Activated CD8-positive, alpha-beta memory T cell treated with anti-CD3 and anti-CD28 coated beads, Interleukin-2, amount 50 U/mL, for 24 hours (primary cell): ENCODE measurements around the gene METTL16.
A peak's percentile ranks its signal among the peaks of the same experiment; 100 is the strongest.
"Not testable (repeated sequence)": the region's sequence is repeated elsewhere in the genome, so short reads cannot be mapped to it uniquely, and the experiment has no call there.

Source experiments
- DNase-seq: peaks from one replicate; pipeline ENCODE4 v3.0.0-alpha.2; 2020; ENCODE audit errors: extremely low read depth

The METTL16 gene, protein sequence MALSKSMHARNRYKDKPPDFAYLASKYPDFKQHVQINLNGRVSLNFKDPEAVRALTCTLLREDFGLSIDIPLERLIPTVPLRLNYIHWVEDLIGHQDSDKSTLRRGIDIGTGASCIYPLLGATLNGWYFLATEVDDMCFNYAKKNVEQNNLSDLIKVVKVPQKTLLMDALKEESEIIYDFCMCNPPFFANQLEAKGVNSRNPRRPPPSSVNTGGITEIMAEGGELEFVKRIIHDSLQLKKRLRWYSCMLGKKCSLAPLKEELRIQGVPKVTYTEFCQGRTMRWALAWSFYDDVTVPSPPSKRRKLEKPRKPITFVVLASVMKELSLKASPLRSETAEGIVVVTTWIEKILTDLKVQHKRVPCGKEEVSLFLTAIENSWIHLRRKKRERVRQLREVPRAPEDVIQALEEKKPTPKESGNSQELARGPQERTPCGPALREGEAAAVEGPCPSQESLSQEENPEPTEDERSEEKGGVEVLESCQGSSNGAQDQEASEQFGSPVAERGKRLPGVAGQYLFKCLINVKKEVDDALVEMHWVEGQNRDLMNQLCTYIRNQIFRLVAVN

DNA sequence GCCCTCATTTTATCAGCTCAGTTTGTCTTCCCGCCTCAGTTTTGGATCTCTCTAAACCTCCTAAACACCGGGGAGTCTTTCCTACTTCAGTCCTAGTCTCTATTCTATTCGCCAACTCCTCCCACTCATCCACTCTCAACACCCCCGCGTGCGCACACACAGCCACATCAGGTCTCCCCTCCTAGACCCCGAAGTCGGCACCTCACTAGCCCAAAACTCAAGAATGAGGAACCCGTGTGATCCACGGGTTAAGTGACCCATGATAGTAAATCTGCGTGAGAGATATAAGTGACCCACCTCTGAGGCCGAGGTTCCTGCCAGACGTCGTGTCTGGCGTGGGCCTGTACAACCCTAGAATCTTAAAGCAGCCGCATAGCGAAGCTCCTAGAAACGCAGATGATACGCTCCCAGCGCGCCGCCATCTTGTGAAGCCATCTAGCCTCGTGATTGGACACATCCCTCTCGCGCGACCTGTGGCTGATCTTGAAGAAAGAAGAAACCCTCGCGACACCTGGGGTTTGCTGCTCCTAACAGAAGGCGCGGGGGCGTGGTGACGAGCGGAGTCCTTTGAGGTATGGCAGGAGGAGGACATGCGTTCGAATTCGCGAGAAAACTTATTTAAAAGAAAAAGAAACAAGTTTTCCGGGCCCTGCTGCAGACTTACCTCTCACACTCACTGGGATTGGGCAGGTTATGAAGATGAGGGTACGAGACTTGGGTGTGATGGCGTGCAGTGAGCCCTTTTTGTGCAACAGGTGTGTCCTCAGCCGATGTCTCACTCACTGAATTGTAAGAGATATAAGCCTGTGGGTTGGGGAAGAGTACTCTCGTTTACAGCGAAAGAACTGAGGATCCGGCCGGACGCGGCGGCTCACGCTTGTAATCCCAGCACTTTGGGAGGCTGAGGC, at the start of gene METTL16:
METTL16 (minus strand) TSS at position 427 of the 908 bp plus-strand sequence. CDS start 9,557 bp downstream, outside the sequence.
- peak; percentile 96 for DNase-seq

DNA sequence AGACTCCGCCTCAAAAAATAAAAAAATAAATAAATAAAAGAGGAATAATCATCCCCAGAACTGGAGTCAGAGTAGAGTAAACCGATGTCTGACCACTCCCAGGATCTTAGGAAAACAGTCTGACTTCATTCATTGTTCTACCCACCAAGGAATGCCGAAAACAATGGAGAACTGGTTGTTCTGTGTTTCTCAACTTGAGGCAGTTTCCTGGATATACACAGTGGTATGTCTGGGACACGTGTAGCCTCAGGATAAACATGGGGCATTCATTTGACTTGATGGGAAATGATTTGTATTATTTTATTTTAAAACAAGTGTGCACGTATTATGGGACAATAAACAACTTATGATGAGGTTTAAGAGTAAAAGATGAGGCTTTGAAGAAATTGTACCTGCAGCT, 49.0 kb upstream of the METTL16 start:
- DNase-seq, result no peak

DNA sequence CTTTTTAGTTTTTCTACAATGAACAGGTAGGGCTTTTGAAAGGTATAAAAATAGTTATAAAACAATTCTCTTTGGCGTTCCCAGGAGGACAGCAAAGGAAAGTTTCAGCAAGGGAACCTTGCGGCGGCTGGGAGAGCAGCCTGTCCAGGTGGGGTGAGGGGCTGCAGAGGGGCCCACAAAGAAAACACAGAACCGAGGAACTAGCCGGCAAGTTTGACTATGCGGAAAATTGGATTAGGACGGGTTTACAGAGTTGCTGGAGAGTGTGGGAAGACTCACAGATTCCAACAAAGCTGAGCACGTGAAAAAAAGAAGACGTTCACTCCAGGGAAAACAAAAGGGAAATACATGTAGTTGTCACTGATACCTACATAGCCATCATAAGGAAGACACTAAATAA, 40.2 kb upstream of the METTL16 start:
- DNase-seq, result no peak

DNA sequence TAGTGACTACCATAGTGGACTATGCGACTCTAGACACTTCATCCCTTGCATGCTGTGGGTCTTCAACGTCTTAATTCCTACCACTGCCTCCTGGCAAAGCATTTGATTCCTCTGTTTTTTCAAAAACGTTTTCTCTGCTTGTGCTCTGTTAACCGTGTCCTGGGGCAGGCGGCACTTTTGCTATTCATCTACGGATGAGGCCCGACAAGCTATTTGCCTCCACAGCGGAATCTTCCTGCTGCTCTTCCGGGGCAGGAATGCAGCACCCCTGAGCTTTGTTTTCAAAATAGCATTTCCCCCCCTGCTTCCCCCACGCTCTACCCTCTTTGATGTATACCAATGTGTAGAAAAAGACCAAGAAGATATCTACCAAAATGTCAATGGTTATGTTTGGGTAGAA, 39.8 kb upstream of the METTL16 start:
- no peak for DNase-seq

DNA sequence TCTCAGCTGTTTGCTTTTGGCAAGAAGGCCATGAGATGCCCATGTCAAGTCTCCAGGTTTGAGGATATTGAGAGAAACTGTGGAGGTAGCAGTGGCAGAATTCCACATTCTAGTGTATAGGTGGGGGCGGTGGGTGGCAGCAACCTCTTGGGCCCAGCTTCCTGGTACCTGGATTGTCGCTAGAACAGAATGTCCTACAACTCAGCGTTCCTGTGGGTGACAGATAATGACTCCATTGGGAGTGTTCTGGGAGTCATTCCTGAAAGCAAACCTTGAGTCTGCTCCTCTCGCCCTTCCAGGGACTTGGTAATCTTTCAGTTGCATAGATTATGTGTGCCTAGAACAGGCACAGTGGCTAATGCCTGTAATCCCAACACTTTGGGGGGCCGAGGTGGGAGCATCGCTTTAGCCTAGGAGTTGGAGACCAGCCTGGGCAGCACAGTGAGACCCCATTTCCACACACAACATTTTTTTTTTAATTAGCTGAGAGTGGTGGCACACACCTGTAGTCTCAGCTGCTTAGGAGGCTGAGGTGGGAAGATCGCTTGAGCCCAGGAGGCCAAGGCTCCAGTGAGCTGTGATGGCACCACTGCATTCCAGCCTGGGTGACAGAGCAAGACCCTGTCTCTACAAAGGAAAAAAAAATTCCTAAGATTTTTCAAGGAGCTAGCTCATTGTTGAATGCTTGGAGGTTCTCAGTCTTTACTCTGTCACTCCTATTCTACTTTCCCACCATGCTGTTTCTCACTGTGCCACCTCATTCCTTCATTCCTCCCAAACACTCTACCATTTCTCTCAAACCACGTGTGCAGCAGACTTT, 37.9 kb upstream of the METTL16 start:
- no peak for DNase-seq

DNA sequence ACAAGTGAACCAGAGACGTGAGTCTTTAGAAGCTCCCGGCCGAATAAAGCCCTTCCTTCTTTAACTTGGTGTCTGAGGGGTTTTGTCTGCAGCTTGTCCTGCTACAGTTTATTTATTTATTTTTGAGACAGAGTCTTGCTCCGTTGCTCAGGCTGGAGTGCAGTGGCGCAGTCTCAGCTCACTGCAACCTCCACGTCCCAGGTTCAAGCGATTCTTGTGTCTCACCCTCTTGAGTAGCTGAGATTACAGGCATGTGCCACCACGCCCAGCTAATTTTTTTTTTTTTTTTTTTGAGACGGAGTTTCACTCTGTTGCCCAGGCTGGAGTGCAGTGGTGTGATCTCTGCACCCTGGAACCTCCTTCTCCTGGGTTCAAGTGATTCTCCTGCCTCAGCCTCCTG, 36.3 kb upstream of the METTL16 start:
- DNase-seq, result not testable (repeated sequence)

DNA sequence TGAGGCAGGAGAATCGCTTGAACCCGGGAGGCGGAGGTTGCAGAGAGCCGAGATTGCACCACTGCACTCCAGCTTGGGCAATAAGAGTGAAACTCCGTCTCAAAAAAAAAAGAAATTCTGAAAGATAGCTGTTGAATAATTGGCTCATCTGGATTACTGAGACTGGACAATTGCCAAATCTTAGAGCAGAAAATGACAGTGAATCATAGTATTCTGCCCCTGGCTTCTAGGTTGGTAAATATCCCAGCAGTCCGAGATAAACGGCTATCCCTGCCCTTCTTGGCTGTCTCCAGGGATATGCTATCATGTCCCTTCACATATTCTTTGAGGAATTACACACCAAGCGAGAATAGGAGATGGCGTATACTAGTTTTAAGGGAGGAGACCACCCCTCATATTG, 35.5 kb upstream of the METTL16 start:
- DNase-seq, result no peak

DNA sequence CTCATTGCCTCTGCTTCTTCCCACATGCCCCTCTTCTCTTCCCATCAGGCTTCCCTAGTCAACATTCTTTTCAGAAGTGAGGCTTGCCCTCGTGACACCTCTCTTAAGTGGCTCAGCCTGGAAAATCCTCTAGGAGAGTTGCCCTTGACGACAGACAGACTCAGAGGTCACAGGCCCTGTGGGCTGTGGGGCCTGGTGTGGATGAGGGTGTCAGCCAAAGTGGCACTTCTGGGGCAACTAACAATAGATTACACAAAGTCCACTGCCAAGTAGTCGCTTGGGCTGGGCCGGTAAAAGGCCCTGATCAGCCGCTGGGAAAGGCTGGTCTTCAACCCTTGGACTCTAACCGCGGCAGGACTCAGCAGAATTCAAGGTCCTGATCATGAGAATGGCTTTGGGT, 33.7 kb upstream of the METTL16 start:
- DNase-seq, result no peak

DNA sequence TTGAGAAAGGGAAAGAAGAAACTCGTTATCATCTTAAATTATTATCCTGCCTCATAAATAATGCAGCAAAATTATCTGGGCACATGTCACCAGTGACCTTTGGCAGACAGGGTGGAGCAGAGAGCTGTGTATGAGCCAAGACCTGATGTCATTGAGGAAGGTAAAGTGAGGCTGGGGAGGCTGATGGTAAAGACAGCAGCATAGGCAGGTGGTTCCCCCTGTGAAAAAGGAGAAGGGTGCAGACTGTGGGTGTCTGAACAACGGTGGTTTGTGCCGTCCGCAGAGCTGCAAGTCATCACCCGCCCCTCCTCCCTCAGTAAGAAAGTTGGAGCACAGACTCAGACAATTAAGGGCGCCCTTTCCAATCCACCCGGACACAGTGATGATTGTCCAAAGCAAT, 30.8 kb upstream of the METTL16 start:
- no peak for DNase-seq

DNA sequence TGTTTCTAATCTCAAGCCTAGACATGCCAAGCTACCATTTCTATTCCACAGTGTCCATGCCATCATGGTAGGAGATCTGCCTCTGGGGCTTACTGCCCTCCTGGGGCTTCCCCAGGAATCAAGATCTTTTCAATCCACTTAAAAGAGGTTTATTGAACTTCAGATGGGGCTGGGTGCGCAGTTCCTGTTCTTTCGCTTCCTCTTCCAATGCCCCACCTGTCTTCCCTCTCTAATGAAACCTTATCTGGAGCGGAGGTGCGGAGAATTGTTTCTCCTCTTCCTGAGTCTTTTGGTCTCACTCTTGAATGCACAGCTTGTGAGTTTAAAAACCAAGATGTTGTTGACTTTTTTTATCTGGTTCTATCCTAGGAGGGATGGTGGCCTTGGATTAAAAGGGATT, 30.4 kb upstream of the METTL16 start:
- DNase-seq, result no peak

DNA sequence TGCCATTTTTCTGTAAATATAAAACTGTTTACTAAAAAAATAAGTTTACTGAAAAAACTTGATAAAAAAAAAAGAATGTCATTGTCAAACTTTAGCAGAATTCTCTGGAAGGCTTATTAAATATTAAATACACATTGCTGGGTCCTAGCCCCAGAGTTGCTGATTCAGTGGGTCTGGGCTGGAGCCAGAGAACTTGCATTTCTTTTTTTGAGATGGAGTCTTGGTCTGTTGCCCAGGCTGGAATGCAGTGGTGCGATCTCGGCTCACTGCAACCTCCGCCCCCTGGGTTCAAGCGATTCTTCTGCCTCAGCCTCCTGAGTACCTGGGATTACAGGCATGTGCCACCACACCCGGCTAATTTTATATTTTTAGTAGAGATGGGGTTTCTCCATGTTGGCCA, 25.9 kb upstream of the METTL16 start:
- DNase-seq, result not testable (repeated sequence)

DNA sequence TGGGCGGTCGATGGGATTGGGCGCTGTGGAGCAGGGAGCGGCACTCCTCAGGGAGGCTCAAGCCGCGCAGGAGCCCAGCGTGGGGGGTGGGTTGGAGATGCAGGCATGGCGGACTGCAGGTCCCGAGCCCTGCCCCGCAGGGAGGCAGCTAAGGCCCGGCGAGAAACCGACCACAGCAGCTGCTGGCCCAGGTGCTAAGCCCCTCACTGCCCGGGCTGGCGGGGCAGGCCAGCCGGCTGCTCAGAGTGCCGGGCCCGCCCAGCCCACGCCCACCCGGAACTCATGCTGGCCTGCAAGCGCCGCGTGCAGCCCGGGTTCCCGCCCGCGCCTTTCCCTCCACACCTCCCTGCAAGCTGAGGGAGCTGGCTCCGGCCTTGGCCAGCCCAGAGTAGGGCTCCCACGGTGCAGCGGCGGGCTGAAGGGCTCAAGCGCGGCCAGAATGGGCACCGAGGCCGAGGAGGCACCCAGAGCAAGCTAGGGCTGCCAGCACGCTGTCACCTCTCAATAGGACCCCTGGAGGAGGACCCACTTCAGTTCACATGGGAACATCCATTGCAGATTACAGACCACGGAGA, 20.5 kb upstream of the METTL16 start:
- DNase-seq, result no peak

DNA sequence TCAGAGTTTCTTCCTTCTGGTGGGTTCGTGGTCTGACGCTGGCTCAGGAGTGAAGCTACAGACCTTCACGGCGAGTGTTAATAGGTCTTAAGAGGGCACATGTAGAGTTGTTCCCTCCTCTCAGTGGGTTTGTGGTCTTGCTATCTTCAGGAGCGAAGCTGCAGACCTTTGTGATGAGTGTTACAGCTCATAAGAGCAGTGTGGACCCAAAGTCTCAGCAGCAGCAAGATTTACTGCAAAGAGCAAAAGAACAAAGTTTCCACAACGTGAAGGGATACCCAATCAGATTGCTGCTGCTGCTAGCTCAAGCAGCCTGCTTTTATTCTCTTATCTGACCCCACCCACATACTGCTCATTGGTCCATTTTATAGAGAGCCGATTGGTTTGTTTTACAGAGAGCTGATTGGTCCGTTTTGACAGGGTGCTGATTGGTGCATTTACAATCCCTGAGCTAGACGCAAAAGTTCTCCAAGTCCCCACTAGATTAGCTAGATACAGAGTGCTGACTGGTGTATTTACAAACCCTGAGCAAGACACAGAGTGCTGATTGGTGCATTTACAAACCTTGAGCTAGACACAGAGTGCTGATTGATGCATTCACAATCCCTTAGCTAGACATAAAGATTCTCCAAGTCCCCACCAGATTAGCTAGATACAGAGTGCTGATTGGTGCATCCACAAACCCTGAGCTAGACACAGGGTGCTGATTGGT, 19.7 kb upstream of the METTL16 start:
- DNase-seq, result not testable (repeated sequence)

DNA sequence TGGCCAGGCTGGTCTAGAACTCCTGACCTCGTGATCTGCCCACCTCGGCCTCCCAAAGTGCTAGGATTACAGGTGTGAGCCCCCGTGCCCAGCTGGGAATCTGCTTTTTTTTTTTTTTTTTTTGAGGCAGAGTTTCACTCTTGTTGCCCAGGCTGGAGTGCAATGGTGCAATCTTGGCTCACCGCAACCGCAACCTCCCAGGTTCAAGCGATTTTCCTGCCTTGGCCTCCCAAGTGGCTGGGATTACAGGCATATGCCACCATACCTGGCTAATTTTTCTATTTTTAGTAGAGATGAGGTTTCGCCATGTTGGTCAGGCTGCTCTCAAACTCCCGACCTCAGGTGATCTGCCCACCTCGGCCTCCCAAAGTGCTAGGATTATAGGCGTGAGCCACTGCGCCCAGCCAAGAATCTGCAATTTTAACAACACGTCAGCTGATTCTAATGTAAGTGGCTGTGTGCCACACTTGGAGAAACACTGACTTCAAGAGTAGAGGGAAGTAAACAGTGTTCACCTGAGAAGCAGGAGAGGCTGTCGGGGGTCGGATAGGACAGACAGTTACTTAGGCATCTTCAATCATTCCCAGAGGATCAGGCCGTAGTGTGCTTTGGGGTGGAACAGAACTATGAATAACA, 10.2 kb upstream of the METTL16 start:
- DNase-seq, result not testable (repeated sequence)

DNA sequence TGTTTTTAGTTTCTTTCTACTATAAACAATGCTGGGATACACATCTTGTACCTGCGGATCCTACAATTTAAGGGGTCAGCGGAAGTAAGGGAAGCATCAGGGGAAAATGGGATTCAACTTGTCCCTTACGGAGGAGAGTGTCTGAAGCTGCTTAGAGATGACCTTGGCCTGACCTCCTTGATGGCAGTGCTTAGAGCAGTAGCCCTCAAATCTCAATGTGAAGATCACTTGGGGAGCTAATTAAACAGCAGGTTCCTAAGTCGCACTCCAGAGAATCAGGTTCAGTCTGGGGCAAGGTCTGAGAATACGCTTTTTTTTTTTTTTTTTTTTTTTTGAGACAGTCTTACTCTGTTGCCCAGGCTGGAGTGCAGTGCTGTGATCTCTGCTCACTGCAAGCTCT, 9.6 kb upstream of the METTL16 start:
- DNase-seq, result no peak

DNA sequence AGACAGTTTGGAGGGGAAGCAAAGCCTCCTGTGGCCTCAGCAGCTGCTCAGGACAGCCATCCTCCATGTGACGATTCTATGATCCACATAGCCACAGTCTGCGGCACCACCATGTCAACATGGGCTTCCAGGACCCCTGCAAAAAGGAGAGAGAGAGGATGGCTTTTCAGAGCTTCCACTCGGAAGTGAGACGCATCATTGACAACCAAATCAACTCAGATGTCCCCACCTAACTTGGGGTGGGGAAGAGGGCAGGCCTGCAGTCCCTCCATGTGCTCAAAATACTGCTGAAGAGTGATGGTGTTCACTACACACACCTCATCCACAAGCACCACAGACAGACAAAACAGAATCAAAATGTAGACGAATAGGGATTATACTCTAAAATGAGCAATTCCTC, 5.9 kb upstream of the METTL16 start:
- DNase-seq, result no peak

DNA sequence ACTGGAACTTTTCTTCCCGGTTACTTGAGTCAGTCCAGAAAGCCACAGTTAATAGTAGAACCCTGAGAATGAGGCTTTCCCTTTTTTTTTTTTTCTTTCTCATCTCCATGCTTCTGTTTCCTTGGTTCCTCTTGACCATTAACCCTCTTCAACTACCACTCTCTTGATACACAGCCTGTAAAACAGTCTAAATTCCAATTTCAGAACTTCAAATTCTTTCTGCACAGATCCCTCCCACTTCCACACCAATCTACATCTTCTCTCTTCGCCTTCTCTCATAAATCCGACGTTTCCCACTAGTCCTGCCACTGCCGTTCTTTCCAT, 588 bp downstream of the METTL16 start:
- DNase-seq, result no peak

DNA sequence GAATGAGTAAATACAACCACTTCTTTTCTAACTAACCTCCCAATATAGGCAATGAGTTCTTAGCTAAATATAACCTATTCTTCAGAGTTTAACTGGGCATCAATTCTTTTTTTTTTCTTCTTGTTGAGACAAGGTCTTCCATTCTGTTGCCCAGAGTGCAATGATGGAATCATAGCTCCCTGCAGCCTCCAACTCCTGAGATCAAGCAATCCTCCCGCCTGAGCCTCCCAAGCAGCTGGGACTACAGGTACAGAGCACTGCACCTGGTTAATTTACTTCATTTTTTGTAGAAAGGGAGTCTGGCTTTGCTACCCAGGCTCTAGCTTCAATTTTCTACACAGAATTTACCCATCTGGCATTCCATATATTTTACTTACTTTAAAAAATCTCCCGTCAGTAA, 1.1 kb downstream of the METTL16 start:
- DNase-seq, result no peak

DNA sequence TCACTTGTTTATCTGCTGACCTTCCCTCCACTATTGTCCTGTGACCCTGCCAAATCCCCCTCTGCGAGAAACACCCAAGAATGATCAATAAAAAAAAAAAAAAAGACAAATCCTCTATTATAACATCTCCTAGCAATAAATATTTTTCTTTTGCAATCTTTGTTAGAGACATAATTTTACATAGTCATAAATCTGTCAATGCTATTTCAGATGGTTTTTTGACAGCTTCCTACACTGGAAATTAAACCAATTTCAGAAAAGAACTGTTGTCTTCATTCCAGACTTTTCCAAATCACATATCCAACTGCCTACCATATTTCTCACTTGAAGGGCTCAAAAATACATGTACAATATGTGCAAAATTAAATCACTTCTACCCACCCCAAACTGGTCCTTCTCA, 3.7 kb downstream of the METTL16 start:
- DNase-seq, result no peak

DNA sequence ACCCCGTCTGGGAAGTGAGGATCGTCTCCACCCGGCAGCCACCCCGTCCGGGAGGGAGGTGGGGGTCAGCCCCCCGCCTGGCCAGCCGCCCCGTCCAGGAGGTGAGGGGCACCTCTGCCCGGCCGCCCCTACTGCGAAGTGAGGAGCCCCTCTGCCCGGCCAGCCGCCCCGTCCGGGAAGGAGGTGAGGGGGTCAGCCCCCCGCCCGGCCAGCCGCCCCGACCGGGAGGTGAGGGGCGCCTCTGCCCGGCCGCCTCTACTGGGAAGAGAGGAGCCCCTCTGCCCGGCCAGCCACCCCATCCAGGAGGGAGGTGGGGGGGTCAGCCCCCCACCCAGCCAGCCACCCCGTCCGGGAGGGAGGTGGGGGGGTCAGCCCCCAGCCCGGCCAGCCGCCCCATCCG, 4.7 kb downstream of the METTL16 start:
- not testable (repeated sequence) for DNase-seq
